ENCODE measurements around the gene ZBED6. TPM values are rescaled to one million over a fixed set of nuclear protein-coding genes. Genes with fewer than 3 reads are reported as not detected.

ZBED6 gene, protein sequence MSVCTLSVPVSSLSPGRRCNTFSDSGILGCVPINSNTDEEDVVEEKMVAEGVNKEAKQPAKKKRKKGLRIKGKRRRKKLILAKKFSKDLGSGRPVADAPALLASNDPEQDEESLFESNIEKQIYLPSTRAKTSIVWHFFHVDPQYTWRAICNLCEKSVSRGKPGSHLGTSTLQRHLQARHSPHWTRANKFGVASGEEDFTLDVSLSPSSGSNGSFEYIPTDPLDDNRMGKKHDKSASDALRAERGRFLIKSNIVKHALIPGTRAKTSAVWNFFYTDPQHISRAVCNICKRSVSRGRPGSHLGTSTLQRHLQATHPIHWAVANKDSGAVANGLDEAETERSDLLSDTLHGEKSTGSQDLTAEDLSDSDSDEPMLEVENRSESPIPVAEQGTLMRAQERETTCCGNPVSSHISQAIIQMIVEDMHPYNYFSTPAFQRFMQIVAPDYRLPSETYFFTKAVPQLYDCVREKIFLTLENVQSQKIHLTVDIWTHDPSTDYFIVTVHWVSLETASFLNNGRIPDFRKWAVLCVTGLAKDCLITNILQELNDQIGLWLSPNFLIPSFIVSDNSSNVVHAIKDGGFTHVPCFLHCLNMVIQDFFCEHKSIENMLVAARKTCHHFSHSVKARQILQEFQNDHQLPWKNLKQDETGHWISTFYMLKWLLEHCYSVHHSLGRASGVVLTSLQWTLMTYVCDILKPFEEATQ (N-terminal part only)
- 10.6 and 12.3 TPM in 2 replicates for total RNA-seq (2014; rRNA removed; shearing (Covaris generic))

DNA sequence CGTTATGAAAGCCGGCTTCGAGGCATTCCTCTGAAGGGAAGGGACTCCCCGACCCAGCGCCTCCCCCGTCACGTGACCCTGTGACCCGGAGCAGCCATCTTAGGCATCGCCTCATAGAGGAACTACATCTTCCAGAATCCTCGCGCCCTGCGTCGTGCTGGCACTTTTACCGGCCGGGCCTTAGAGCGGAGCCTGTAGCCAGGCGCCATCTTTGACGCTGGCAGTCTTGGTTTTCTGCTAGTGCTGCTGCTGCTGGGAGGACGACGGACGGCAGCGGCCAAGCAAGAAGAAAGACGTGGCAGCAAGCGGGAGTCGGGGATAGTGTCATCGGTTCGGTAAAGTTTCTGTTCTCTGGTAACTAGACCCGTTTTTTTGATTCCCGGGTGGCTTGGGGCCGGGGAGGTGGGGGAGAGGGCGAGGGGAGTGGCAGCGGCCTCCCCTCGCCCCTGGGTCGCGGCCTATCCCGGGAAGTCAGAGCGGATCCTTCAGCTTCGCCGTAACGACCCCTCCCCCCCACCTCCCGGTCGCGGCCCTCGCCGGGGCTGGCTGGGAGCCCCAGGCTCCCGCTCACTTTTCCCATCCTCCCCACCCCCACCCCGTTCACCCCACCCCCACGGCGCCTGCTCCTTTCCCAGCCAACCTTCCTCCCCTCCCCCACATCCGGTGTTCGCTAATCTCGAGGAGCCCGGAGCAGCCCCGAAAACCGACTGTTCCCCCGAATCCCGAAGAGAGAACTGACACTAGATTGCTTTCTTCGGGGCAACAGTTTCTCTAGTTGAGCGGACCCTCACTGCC, at the start of gene ZBED6, which contains the start of gene ZC3H11A:
ZBED6 (plus strand) TSS at position 183 of the 795 bp plus-strand sequence. CDS start 1,900 bp downstream, outside the sequence.
ZC3H11A (plus strand) TSS at position 183 of the 795 bp plus-strand sequence. CDS start 21,448 bp downstream, outside the sequence.

DNA sequence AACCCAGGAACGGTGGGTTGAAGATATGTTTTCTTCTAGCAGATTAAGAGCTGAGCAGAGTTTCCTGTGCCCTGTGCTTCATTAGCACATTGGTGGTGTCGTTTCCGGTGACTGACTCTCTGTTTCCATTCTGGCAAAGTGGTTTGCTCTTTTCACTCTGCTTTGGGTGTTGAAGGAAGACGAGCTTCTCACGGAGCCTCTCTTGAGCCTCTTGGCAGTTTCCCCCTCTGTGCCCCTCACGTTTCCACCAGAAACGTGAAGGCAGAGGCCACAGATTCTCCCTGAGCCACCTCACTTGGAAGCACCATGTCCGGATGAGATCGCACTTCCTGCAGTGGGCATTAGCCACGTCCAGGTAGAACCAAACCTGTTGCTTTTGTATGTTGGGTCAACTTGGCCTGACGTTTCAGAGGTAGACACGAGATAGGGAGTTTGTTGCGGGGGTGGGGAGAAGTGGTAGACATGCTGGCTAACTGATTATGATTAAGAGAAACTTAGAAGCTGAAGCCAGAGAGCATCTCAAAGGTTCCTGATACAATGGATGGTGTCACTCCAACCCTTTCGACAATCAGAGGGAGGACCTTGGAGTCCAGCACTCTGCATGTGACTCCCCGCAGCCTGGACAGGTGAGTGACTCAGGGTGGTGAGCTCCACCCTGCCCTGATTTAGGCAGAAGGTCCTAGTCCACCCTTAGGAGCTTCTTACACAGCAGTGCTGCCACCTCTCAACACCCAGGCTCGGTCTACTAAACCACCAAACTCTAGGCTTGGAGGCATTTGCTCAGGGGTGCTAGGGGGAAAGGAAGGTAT, 30.2 kb upstream of the ZBED6 start, which contains the start of gene LAX1:
LAX1 (plus strand) TSS at position 155 of the 809 bp plus-strand sequence; CDS start at position 538, 383 bp downstream.

Small RNA genes lying within 50 kb of the gene (small RNA-seq; reads per million reads assigned to genes)
- 0.13 reads per million for gene ZC3H11A

Other genes starting within 250 kb of the ZBED6 start
- 44.5 and 47.2 TPM in 2 replicates for gene ATP2B4, start 168.8 kb upstream of the ZBED6 start, total RNA-seq (2014; rRNA removed; shearing (Covaris generic))
- not detected in 2 replicates for gene LAX1, start 30.4 kb upstream of the ZBED6 start, total RNA-seq (2014; rRNA removed; shearing (Covaris generic))
- gene ZC3H11A, start within 50 bp of the ZBED6 start, total RNA-seq (2014; rRNA removed; shearing (Covaris generic)) = 84.1 and 95.1 TPM in 2 replicates
- gene SNRPE, start 66.0 kb downstream of the ZBED6 start, total RNA-seq (2014; rRNA removed; shearing (Covaris generic)) = 215 and 233 TPM in 2 replicates